Activated CD8-positive, alpha-beta memory T cell treated with anti-CD3 and anti-CD28 coated beads, Interleukin-2, amount 10 ng/mL, durations not matched to agents 7 days and 5 days (primary cell): ENCODE measurements around the gene PIGK. TPM values are rescaled to one million over a fixed set of nuclear protein-coding genes. Genes with fewer than 3 reads are reported as not detected.
A peak's percentile ranks its signal among the peaks of the same experiment; 100 is the strongest.

ENCODE experiments used
- ATAC-seq: fragments of 150-1000 bp; cut with Tn5 transposase; one replicate; pipeline ENCODE4 v1.10.0; 2021; ENCODE audit warnings: moderate library complexity
- CTCF ChIA-PET: fragments of 350-600 bp; sonication (Branson Sonifier 250); formaldehyde crosslinking; loops from one replicate; lab custom pipeline; 2021; ENCODE audit warnings: antibody characterized with exemption; lab: Charles Lee
- DNase-seq: peaks from one replicate; pipeline ENCODE4 v3.0.0-alpha.2; 2020
- H3K27ac Mint-ChIP-seq: one replicate; pipeline ENCODE4 v1.8.0; 2021; ENCODE audit warnings: mild to moderate bottlenecking, mixed read lengths
- H3K27me3 Mint-ChIP-seq: one replicate; pipeline ENCODE4 v1.8.0; 2021; ENCODE audit warnings: mixed read lengths
- H3K36me3 Mint-ChIP-seq: one replicate; pipeline ENCODE4 v1.8.0; 2021; ENCODE audit warnings: mild to moderate bottlenecking, mixed read lengths
- H3K4me1 Mint-ChIP-seq: one replicate; pipeline ENCODE4 v1.8.0; 2021; ENCODE audit warnings: mixed read lengths
- H3K4me3 Mint-ChIP-seq: one replicate; pipeline ENCODE4 v1.8.0; 2021; ENCODE audit warnings: mild to moderate bottlenecking, moderate library complexity, mixed read lengths
- H3K9me3 Mint-ChIP-seq: one replicate; pipeline ENCODE4 v1.8.0; 2022; ENCODE audit warnings: low read depth, mixed read lengths
- total RNA-seq, 2 experiments: library from RNA; stranded (reverse); gene quantifications; one replicate each; pipeline ENCODE4 v1.2.3, GENCODE V29; 2021

The PIGK gene
- 10 to 100 TPM; 22.8 to 26.0 TPM for total RNA-seq

DNA sequence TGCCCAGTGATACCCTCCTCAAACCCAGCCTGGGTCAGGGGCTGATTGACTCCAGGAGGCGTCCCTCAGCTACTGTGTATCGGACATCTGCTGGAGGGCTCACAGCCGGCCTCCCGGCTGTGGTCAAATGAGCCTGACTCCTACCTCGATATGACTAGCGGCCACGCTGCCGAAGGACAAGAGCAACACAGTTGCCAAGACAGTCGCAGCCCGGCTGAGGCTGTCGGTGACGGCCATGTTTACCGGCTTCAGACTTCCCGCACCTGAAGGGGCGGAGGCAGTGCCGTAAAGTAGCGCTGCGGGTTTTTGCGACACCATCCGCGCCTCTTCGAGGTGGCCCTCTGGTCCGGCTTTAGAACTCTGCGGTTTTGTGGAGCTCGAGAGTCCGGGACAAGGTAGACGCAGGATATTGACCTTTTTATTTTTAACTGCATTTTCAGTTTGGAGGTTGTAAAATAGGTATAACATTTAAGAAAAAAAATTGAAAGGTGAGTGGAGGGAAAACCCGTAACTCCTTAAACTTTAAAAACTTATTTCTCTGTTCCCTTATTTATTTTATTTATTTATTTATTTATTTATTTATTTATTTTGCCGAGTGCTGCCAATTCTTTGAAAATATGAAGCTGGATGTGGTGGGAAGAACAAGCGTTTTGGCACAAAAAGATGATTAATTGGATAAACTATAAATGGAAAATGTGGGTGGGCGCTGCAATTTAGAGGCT is at the start of gene PIGK:
Gene PIGK, minus strand, starts transcription at position 265 of the 722 bp plus-strand sequence. Its CDS starts 28 bp downstream, at position 237.
- H3K27ac Mint-ChIP-seq, result peak within 1 kb of the TSS; percentile 93
- peaks cover 19% of the 10 kb centered on the region for H3K36me3 Mint-ChIP-seq
- CTCF ChIA-PET, result no interaction called here
- ATAC-seq (peak; percentile 96), DNase-seq (peak; percentile 93)
- no peaks in the 10 kb centered on the region for H3K27me3 Mint-ChIP-seq
- H3K4me1 Mint-ChIP-seq, result peaks cover 33% of the 10 kb centered on the region
- H3K9me3 Mint-ChIP-seq, result no peaks in the 10 kb centered on the region
- H3K4me3 Mint-ChIP-seq, result peak within 1 kb of the TSS; percentile 93

- ATAC-seq (no peak), DNase-seq (no peak)
- H3K9me3 Mint-ChIP-seq, result no peaks in the 10 kb centered on the region
- no peaks in the 10 kb centered on the region for H3K27me3 Mint-ChIP-seq
- CTCF ChIA-PET, result no interaction called here
- H3K36me3 Mint-ChIP-seq, result no peaks in the 10 kb centered on the region
- no peaks in the 10 kb centered on the region for H3K4me1 Mint-ChIP-seq
- no peak overlapping the region for H3K27ac Mint-ChIP-seq
- no peak overlapping the region for H3K4me3 Mint-ChIP-seq
These were observed 47.8 kb upstream of the PIGK start for GRCh38 chr1:77267035-77267434.

DNA sequence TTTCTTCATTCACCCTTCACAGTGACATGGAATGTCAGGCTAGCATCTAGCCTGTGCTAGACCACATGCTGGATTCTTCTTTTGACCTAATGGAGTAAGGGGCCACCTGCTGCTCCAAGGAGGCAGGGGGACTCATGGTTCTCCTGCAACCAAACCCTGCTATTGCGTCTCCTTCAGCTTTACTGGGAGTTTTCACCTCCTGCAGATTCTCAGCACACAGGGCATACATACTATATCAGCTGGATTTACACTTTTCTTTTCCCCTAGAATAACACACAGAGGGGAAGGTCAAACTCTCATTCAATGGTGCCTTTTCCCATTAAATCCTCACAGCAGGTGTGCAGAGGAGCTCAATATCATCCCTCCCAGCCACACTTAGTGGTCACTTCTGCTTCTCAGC is 46.0 kb upstream of the PIGK start:
- CTCF ChIA-PET, result no interaction called here
- no peak overlapping the region for H3K4me3 Mint-ChIP-seq
- no peak for DNase-seq
- H3K27me3 Mint-ChIP-seq, result no peaks in the 10 kb centered on the region
- no peaks in the 10 kb centered on the region for H3K36me3 Mint-ChIP-seq
- H3K4me1 Mint-ChIP-seq, result no peaks in the 10 kb centered on the region
- H3K9me3 Mint-ChIP-seq, result no peaks in the 10 kb centered on the region
- H3K27ac Mint-ChIP-seq, result no peak overlapping the region
- ATAC-seq, result no peak

- no peaks in the 10 kb centered on the region for H3K36me3 Mint-ChIP-seq
- no peaks in the 10 kb centered on the region for H3K9me3 Mint-ChIP-seq
- H3K27ac Mint-ChIP-seq, result no peak overlapping the region
- no peaks in the 10 kb centered on the region for H3K4me1 Mint-ChIP-seq
- H3K4me3 Mint-ChIP-seq, result no peak overlapping the region
- DNase-seq, result no peak
- H3K27me3 Mint-ChIP-seq, result no peaks in the 10 kb centered on the region
- ATAC-seq, result no peak
- CTCF ChIA-PET, result no interaction called here
These were observed 44.5 kb upstream of the PIGK start for GRCh38 chr1:77263708-77264107.

DNA sequence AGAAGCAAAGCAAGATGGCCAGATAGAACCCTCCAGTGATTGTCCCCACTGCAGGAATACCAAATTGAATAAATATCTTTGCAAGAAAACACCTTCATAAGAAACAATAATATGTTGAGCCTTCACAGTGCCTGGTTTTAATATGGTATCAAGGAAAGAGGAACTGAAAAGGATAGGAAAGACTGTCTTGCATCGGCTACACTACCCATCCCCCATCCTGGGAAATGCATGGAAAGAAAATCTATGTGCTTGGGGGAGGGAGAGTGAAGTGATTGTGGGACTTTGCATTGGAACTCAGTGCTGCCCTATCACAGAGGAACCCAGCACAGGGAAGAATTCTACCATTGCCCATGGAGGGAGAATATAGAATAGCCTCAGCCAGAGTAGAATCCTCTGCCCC is 34.0 kb upstream of the PIGK start:
- Mint-ChIP-seq H3K9me3 (peaks cover 6% of the 10 kb centered on the region), H3K4me1 (no peaks in the 10 kb centered on the region), H3K27ac (no peak overlapping the region), H3K4me3 (no peak overlapping the region), H3K27me3 (no peaks in the 10 kb centered on the region), H3K36me3 (no peaks in the 10 kb centered on the region)
- CTCF ChIA-PET, result no interaction called here
- no peak for DNase-seq
- ATAC-seq, result no peak

DNA sequence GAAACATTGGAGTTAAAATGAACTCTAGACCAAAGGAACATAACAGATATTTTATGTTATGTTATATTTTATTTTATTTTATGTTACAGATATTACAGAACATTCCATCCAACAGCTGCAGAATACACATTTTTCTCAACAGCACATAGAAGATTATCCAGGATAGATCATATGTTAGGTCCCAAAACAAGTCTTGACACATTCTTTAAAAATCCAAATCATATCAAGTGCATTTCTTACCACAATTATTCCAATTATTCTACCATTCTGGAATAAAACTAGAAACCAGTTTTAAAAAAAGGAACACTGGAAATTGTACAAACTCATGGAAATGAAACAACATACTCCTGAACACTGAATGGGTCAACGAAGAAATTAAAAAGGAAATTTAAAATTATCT is 30.9 kb upstream of the PIGK start:
- CTCF ChIA-PET, result no interaction called here
- DNase-seq (no peak), ATAC-seq (no peak)
- Mint-ChIP-seq H3K9me3 (peaks cover 9% of the 10 kb centered on the region), H3K27ac (no peak overlapping the region), H3K27me3 (no peaks in the 10 kb centered on the region), H3K36me3 (no peaks in the 10 kb centered on the region), H3K4me1 (no peaks in the 10 kb centered on the region), H3K4me3 (no peak overlapping the region)

DNA sequence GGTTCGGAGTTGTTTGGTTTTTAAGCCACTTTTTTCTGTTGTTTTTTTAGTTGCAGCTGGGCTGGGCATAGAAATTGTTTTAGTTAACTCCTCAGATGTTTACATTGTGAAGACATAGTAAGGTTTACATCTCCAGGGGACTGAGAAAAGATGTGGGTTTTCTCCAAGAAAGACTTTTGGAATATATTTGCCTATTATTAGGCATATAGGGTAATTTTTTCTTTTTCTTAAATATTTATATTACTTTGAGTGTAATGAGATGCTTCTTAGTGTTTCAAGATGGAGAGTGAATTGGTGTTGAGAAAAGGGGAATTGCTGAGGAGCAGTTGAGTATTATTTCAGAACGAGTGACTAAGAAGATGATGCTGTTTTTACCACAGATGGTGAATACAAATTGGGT is 26.6 kb upstream of the PIGK start:
- DNase-seq, result no peak
- Mint-ChIP-seq H3K4me3 (no peak overlapping the region), H3K9me3 (peaks cover 9% of the 10 kb centered on the region), H3K27me3 (no peaks in the 10 kb centered on the region), H3K27ac (no peak overlapping the region), H3K4me1 (no peaks in the 10 kb centered on the region), H3K36me3 (no peaks in the 10 kb centered on the region)
- CTCF ChIA-PET, result no interaction called here
- ATAC-seq, result no peak

DNA sequence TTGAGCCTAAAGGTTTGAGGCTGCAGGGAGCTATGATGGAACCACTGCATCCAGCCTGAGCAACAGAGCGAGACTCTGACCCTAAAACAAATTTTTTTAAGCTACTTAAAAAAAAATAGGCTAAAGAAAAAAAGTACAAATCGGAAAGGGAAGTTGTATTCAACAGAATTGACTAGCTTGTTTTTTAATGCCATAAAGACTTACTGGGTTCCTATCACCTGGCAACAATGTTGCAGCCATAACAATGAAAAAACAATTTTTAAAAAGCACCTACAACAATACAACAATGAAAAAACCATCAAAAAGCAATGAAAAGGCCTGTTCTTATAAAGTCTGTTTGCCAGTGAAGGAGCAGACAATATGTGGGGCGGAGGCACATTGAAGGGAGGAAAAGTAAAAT is 20.1 kb upstream of the PIGK start:
- no peaks in the 10 kb centered on the region for H3K4me1 Mint-ChIP-seq
- DNase-seq, result no peak
- H3K36me3 Mint-ChIP-seq, result no peaks in the 10 kb centered on the region
- H3K27ac Mint-ChIP-seq, result no peak overlapping the region
- ATAC-seq, result no peak
- CTCF ChIA-PET, result interaction anchor here (0.6 kb wide), 1 partner anchor 540 kb away, joined by 3 read pairs; the partner anchor contains the start of gene MIGA1
- no peaks in the 10 kb centered on the region for H3K9me3 Mint-ChIP-seq
- peaks cover 10% of the 10 kb centered on the region for H3K27me3 Mint-ChIP-seq
- no peak overlapping the region for H3K4me3 Mint-ChIP-seq

DNA sequence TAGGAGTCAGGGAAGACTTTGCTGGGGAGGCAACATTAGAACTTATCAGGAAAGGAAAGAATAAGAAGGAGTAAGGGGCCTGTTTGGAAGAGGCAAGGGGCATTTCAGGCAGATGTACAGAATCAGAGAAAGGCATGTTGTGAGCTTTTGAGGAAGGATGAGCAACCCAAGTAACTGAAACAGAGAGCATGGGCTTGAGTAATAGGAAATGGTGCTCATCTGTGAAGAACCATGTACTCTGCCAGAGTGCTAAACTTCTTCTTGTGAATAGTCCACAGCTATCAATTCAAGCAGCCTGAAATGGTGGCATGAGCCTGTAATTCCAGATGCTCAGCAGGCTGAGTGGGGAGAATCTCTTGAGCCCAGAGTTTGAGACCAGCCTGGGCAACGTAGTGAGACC is 19.2 kb upstream of the PIGK start:
- Mint-ChIP-seq H3K36me3 (no peaks in the 10 kb centered on the region), H3K9me3 (peaks cover 2% of the 10 kb centered on the region), H3K4me1 (no peaks in the 10 kb centered on the region), H3K27ac (no peak overlapping the region), H3K4me3 (no peak overlapping the region), H3K27me3 (peaks cover 10% of the 10 kb centered on the region)
- DNase-seq, result no peak
- CTCF ChIA-PET, result no interaction called here
- ATAC-seq, result no peak

DNA sequence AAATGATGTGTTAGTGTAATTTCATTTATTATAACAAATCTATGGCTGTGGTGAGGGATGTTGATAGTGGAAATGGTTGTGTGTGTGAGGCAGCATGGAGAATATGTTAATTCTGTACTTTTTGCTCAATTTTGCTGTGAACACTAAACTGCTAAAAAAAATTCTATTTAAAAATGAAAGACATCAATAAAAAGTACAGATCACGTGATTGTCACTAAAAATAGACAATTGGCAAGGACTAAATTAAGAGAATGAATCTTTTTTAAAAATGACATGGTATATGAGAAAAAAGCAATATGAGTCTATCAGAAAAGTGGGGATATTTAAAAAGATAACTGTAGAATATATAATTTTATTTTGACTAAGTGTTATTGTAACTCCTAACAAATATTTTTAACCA is 15.7 kb upstream of the PIGK start:
- no peak overlapping the region for H3K27ac Mint-ChIP-seq
- H3K27me3 Mint-ChIP-seq, result peaks cover 10% of the 10 kb centered on the region
- CTCF ChIA-PET, result no interaction called here
- DNase-seq (no peak), ATAC-seq (no peak)
- H3K4me1 Mint-ChIP-seq, result no peaks in the 10 kb centered on the region
- no peak overlapping the region for H3K4me3 Mint-ChIP-seq
- no peaks in the 10 kb centered on the region for H3K36me3 Mint-ChIP-seq
- peaks cover 2% of the 10 kb centered on the region for H3K9me3 Mint-ChIP-seq

DNA sequence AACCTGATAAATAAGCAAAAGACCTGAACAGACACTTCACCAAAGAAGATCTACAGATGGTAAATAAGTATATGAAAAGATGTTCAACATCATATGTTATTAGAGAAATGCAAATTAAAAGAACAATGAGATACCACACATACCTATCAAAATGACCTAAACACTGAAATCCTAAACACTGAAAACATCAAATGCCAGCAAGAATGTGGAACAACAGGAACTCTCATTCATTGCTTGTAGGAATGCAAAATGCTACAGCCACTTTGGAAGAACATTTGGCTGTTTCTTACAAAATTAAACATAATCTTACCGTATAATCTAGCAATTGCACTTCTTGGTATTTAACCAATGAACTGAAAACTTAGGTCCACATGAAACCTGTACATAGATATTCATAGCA is 14.9 kb upstream of the PIGK start:
- CTCF ChIA-PET, result no interaction called here
- no peak overlapping the region for H3K4me3 Mint-ChIP-seq
- peaks cover 2% of the 10 kb centered on the region for H3K9me3 Mint-ChIP-seq
- H3K27me3 Mint-ChIP-seq, result peaks cover 2% of the 10 kb centered on the region
- no peaks in the 10 kb centered on the region for H3K36me3 Mint-ChIP-seq
- DNase-seq, result no peak
- ATAC-seq, result no peak
- no peaks in the 10 kb centered on the region for H3K4me1 Mint-ChIP-seq
- H3K27ac Mint-ChIP-seq, result no peak overlapping the region

GRCh38 chr1:77232829-77233228 is 13.6 kb upstream of the PIGK start:
- no peak for ATAC-seq
- Mint-ChIP-seq H3K9me3 (peaks cover 2% of the 10 kb centered on the region), H3K36me3 (no peaks in the 10 kb centered on the region), H3K27me3 (no peaks in the 10 kb centered on the region), H3K4me3 (no peak overlapping the region), H3K27ac (no peak overlapping the region), H3K4me1 (no peaks in the 10 kb centered on the region)
- CTCF ChIA-PET, result no interaction called here
- DNase-seq, result no peak

GRCh38 chr1:77230051-77230450 is 10.8 kb upstream of the PIGK start:
- no peaks in the 10 kb centered on the region for H3K27me3 Mint-ChIP-seq
- peaks cover 2% of the 10 kb centered on the region for H3K9me3 Mint-ChIP-seq
- H3K4me3 Mint-ChIP-seq, result no peak overlapping the region
- H3K36me3 Mint-ChIP-seq, result no peaks in the 10 kb centered on the region
- H3K27ac Mint-ChIP-seq, result no peak overlapping the region
- no peak for DNase-seq
- H3K4me1 Mint-ChIP-seq, result no peaks in the 10 kb centered on the region
- CTCF ChIA-PET, result no interaction called here
- ATAC-seq, result no peak

DNA sequence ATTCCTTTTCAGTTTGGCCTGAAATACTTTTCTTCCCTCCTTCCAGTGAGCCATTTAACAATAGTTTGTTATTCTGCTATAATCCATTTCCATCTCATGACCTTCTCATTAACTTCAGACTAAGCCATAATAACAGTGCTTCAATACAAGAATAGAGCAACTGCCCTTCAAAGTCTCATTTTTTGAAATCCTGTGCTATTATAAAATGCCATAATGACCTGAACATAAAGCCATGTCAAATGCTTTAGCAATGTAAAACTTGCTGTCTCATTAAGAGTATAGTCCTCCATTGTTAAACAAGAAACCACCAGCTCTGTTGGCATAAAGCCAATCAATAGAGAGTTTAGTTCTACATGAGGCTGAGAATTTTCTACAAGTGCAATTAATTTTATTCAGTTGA is 9.6 kb upstream of the PIGK start:
- no peak overlapping the region for H3K4me3 Mint-ChIP-seq
- DNase-seq, result no peak
- H3K4me1 Mint-ChIP-seq, result no peaks in the 10 kb centered on the region
- no peak overlapping the region for H3K27ac Mint-ChIP-seq
- H3K27me3 Mint-ChIP-seq, result no peaks in the 10 kb centered on the region
- peaks cover 2% of the 10 kb centered on the region for H3K9me3 Mint-ChIP-seq
- no peak for ATAC-seq
- no peaks in the 10 kb centered on the region for H3K36me3 Mint-ChIP-seq
- CTCF ChIA-PET, result no interaction called here
